GDM1 (cell line): ENCODE results near the gene ETV1.

Experiments used
- DNase-seq: peaks from one replicate; lab custom pipeline; 2025; lab: John Stamatoyannopoulos, UW

The ETV1 gene

DNA sequence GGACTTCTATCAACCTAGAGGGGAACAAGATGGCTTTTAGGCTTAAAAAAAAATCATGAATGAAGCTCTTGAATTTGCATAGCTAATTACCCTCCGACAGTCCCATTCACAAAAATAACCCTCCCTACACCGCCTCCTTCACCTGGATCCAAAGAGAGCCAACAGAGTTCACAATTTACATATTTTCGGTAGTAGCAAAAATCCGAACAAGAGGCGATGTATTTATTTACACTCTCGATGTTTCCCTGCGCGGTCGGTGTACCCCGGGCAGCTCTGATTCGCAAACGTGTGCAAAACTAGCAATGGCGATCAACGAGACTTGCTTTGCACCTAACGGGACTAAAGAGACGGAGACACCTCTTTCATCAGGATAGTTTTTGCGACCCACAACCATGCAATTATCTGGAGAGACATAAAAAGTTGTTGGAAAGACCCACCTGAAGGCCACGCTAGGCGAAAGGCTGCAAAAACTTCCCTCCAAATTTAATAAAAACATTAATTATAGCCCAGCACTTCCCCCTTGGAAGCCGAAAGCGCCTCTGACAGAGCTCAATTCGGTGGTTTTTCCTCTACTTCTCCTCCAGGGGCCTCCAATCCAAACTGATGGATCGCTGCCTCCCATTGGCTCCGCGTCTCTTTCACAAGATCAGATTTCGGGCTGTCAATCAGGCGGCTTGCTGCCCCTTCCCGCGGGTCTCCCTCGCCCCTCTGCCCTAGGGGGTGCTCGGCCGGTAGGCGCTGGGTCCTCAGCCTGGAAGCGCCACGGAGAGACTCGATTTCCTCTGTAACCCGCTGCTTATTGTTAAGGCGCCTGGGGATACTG, at the start of gene ETV1:
TSS of gene ETV1 (minus strand) at position 541 of the 823 bp plus-strand sequence. CDS start 614 bp downstream, outside the sequence.
- DNase-seq = no peak

DNA sequence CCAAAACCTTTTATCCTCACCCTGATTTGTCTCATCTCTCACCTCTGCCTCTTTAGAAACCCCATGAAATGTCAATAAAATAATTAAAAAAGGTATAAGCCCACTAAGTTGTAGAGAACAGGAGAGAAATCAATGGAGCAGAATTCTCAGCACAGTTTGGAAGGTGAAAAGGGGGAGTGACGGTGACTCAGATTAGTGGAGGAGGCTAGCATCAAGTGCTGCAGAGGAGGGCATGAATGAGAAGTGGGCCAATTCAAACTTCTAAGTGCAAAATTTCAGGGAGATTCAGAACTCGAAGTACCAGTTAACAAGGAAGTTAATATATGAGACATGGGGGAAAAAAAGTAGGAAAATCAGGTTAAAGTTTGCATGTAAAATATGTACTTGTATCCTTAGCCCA, 34.9 kb upstream of the ETV1 start:
- DNase-seq = no peak

DNA sequence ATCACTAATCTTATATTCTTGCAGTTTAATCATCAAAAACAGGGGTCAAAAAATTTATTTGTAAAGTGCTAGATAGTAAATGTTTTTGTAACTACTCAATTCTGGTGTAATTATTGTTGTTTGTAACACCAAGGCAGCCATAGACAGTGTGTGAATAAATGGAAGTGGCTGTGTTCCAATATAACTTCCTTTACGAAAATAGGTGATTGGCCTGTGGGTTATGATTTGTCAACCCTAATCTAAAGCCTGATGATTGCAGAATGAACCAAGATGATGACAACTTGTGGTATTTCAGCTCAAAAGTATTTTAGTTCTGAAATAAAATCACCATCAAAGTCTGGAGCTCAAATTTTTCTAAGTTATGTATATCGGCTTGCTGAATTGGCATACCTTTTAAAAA, 34.4 kb upstream of the ETV1 start:
- DNase-seq = no peak

DNA sequence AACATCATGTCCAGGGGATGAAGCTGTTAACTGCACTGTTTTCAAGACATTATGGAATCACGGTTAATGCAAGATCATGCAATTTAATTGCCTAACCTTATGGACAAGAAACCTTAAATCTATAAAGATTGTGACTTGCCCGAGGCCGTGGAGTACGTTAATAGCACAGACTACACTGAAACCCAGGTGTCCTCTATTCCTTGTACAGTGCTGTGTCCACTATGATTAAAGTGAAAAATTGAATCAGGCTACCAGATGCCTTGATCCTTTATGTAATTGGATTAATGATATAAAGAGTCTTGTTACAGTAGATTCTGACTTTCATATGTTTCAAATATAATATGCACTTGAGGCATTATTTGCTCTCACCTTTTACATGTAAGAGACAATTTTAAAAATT, 33.9 kb upstream of the ETV1 start:
- DNase-seq = no peak

DNA sequence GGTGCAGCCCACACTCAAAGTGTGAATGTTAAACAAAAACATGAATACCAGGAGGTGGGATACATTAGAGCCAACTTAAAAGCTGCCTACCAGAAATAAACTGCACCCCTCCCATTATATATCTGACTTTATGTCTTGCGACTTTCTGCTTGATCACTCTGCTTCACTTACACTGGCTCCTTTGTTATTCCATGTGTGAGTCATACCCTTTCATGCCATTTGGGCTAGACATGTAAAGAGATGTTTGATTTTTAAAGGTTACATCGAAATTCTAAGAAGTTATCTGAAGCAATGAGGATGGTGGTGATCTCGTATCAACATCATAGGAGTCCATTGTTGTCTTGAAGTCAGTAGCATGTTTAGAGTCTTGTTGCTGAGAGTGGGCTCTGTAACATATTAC, 31.6 kb upstream of the ETV1 start:
- no peak for DNase-seq

DNA sequence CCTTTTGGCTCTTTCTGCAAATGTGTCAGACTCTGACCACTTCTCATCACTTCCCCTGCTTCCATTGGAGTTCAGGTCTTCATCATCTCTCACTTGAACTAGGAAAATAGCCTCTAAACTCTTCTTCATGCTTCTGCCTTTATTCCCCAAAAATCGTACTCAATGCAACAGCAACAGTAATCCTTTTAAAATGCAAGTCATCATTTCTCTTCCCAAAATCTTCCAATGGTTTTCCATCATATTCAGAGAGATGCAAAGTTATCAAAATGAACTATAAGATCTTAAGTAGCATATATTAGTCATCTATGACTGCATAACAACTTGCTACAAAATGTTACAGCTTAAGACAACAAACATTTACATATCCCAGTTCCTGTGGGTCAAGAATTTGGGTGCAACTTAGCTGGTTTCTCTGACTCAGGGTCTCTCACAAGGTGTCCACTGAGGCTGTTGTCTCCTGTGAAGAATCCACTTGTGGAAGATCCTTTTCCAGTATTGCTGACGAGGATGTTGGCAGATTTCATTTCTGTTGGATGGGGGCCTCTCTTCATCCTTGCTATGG, 31.0 kb upstream of the ETV1 start:
- DNase-seq = no peak

DNA sequence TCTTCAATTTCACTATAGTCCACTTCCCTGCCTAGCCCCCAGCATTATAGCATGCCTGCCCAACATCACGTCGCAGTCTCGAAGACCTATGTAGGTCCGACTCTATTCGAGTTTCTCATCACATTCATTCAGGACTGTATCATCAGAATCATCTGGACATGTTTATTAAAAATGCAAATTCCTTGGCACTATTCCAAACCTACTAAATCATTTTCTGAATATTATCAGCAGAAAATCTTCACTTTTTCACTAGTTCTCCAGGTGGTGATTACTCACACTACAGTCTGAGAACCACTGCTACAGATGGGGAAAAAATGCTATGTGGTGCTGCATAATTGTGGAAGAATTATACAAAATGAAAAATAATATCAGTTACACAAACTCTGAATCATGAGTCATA, 29.3 kb upstream of the ETV1 start:
- no peak for DNase-seq

DNA sequence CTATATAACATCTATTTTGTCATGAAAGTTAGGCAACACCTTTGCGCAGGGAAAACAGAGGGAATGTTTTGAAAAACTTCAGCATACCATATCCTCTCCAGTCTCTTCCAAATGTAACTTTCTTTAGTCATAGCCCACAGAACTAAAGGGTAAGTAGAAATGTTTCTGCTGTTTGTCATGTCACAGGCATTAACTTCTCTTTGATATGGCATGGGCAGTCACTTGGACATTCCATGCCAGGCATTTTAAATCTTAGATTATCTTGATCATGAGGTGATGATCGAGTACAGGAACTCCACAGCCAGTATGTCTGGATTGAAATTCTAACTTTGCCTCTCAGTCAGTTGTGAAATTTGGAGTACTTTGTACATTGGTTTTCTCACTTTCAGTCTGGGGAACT, 27.5 kb upstream of the ETV1 start:
- no peak for DNase-seq

DNA sequence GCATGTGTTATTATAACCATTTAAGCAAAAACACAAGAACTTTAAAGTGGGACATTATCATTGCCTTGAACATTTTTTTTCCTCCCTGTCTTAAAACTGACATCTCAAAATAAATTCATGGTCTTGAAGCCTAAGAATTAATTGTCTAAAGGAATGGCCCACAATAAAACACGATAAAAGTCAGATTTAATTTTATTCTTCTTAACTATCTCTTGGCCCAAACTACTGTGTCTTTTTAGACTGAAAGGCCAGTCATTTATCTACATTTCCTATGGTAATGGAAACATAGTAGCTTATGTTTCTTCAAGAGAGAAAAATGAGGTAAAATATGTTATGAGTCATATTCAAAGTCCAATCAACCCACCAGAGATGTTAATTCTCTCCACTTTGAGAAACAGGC, 24.4 kb upstream of the ETV1 start:
- no peak for DNase-seq

DNA sequence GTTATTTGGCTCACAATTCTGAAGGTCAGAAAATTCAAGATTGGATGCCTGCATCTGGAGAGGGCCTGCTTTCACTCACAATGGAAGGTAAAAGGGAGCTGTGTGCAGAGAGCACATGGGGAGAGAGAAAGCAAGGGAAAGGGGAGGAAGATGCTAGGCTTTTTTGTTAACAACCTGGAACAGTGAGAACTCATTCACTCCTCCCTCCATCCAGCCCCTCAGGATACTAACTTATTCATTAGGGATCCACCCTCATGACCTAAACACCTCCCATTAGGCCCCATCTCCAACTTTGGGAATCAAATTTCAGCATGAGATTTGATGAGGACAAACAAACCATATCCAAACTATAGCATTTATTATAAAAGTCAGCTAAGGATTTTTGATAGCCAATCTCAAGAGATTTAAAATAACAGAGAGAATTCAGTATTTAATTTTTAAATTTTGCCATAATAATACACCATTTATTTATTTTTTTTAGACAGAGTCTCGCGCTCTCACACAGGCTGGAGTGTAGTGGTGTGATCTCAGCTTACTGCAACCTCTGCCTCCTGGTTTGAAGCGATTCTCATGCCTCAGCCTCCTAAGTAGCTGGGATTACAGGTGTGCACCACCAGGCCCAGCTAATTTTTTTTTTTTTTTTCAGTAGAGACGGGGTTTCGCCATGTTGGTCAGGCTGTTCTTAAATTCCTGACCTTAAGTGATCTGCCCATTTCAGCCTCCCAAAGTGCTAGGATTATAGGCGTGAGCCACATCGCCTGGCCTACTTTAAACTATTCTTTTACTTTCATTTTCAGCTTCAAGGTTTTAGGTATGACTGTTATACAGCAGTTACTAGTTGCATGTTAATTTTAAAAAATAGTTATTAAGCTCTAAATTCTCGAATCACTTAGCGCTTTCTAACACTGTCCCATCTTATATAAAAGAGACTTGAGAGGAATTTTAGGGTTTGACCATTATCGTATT, 20.3 kb upstream of the ETV1 start:
- no peak for DNase-seq

DNA sequence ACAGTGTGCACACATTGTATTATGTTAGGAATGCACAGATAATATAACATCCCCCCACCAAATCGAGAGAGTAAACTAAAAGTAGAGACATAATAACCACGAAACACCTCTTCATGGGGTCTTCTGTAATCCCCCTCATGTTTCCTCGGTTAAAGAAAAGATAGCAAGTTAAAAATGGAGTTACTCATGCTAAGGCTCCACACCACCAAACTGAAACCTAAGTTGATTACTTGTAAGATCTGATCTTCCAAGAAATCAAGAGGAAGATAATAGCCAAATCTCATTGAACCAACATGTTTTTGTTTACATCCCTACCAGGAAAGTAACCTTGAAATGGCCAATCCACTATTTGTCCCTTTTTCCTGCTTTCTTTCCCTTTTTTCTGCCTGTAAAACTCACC, 11.7 kb upstream of the ETV1 start:
- DNase-seq = no peak

DNA sequence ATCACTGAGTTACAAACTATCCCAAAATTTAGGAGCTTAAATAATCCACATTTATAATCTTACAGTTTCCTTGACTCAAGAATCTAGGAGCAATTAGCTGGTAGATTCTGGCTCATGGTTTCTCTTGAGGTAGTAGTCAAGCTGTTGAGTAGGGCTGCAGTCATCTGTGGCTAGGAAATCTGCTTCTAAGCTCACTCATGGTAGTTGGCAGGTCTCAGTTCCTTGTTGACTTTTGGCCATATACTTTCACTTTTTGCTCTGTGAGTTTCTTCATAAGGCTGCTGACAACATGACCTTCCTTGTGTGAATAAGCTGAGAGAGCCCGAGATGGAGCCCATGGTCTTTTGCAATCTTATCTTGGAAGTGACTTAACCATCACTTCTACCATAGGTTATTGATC, 10.8 kb upstream of the ETV1 start:
- no peak for DNase-seq

DNA sequence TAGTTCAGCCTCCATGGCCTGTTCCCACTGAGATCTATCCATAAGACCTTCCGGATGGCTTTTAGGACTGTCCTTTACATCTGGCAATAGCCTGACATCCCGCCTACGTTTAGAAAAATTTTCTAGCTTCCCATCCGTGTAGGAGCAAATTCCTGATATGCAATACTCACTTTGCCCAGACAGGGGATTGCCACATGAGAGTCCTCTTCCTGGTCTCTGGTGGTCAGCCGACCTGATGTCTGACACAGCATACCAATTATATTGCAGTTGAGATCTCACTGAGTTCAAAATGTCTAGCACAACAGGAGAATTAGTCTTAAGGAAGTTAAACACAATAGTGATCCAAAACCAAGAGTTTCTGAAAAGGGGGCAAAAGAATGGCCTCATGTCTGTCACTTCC, 9.4 kb upstream of the ETV1 start:
- DNase-seq = no peak

DNA sequence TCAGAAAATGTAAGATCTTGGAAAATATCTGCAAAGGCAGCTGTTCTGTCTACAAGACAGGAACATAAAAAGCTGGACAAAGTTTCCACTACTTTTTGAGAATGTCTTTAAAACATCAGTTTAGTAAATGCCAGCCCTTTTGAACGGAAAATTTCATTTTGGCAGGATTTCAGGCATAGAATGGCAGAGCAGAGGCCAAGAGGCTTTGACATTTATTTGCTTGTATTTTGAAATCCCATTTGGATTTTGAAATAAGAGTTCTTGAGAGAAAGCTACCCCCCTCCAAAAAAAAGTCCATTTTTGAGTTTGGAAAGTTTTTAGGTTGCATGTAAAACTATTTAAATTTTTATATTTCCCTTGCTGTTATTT, 3.1 kb upstream of the ETV1 start:
- no peak for DNase-seq

DNA sequence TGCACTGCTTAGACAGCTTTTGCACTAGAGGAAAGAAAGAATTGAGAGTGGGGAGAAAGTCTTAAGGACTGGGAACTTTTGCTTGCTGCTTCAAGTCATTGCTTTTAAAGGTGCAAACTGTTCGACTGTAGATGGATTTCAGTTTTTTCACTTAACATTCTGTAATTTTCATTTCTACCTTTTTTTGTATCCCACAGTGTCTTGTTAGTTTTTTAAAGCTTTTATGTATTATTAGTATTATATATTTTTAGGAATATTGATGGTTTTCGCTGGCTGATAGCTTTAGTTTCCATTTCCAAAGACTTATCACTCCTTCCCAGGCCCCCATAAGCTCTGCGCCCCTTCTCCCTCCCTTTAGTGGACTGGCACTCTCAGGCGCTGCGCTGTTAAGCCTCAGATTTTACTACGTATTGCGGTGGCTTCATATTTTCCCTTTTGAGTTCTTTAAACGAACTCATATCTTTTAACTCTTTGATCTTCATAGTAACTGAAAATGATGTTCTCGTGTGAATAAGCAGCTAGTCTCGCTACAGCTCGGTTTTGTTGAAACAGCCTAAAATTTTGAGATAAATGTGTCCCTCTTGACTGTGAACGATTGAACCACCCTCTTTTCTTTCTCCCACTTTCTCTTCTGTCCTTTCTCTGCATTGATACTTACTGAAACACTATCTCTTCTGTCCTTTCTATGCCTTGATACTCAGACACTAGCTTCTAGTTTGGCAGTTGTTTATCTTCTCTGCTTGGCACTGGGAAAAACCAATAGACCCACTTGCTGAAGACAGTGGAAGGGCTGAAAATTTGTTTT, 2.5 kb upstream of the ETV1 start:
- no peak for DNase-seq

DNA sequence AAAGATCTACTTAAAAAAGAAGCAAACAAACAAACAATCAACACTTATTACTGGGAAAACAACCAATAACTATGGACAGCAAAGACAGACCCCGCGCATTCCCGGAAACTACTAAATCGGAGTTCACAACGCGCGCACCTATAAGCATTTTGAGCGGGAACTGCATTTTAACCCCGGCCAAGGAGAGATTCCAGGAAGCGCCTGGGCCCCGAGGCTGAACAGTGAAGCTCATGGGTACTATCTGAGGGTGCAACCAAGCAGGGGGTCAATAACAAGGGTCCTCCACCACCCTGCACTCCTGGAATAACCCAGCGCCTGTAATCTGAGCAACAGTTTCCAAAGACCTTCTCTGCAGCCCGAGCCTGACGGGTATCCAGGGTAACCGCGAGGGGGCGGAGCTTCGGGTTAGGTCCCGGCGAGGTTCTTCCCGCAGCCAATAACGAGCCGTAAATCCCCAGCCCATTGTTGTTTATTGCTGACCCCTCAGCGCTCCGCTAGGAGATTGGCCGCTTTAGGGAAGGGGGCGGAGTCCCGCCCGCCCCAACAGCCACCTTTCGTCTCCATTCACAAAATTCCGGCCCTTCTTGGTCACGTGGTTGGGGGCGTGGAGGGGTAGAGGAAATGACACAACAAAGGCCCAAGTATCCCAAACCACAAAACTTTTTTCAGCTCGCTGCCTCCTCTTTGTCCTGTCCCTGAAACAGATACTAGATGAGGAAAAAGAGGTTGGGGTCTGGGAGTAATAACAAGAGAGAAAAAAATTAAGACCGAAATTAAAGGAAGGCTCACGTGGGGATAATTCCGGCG, 1.7 kb upstream of the ETV1 start:
- DNase-seq = peak; percentile 86

DNA sequence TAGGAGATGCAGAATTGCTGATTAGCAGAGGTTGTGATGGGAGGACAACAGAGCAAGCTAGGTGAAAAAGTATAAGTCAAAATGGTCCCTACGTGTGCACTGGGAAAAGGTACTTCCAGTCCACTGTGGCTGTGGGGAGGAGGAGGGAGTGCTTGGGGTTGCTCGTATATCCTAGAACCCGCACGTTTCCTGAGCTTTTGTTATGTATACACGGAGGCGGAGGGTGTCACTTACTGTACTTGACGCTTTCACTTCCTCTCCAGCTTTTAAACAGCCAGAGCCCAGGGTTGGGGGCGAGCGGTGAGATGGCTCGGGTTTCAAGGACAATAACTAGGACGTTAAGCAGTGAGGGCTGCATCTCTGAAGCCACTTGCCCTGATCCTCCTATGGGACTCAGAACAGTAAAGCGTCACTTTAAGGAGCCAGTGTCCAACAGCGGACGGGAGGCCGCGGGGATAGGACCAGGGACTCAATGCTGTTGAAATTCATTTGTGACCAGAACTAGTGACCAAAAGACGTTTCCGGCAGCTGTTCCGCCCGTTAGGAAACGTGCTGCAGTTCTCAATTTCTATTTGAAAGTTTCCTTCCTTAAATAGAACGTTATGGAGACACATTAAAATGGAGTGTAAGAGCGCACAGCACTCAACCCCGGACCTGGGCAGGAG, 985 bp upstream of the ETV1 start:
- no peak for DNase-seq

DNA sequence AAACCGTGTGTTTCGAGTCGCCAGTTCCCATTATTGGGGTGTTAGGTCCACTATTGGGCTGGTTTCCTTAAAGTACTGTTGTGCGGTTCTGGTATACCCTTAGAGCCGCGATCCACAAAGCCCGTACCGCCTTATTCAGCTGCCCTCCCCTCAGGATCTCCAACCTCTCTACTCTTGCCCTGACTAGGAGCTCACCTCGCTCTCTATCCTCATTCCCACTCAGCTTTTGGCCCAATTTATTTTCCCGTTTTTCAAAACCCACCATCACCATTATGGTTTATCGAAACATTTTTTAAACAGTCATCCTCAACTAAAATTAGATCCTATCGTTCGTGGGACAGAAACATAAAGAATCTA, 461 bp upstream of the ETV1 start:
- DNase-seq = no peak

DNA sequence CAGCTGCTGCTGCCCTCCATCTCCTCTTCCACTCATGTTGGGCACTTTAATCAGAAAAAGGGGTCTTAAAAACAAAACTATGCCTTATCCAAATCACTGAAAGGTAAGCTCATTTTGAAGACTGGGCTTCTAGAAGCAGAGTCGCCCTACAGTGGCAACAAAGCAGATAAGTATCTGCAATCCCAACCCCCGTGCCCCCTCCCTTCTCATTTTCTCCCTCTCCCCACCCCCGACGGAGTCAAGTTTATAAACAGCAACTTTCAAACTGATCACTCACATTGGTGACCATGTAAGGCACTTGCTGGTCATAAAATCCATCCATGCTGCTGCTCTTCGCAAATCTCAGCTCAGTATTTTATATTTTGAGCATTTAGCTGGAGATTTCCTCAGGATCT, 738 bp downstream of the ETV1 start:
- no peak for DNase-seq

DNA sequence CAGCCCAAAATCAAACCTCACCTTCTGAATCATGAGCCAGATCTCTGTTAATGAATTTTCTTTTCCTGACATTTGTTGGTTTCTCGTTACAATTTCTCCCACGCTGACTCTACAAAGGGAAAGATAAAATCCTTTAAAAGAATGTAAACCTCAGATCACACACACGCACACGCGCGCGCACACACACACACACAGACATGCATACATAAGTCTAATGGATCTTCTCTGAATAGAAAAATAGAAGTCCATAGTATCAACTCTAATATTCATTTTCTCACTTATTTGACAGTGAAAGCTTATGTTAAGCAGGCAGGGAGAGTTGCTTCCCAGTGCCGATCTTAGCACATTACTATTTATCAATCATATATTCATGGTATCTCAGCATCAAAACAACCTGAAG, 1.4 kb downstream of the ETV1 start:
- DNase-seq = no peak

DNA sequence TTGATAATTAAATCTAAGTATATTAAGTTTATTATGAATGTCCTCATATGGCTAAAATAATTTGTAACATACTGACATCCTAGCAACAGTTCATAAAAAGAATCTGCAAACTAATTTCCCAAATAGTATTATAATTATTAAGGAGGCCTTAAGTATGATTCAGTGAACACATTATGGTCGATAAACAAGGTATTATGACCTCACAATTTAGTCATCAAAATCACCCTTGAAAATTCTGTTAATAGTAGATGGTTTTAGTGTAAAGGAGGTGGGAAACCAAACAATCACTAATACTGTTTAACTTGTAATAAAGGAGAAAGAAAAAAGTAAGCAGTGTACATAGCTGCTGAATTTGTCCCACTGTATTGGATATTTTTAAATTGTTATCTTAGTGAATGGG, 2.1 kb downstream of the ETV1 start:
- DNase-seq = no peak
